ENCODE data around the gene CPM. TPM values are rescaled to one million over a fixed set of nuclear protein-coding genes. Genes with fewer than 3 reads are reported as not detected.
"Not testable (repeated sequence)": the region's sequence is repeated elsewhere in the genome, so short reads cannot be mapped to it uniquely, and the experiment has no call there.

CPM gene
- polyA plus RNA-seq, 3 donors, result 10.7 to 81.3 (median 74.8) TPM

DNA sequence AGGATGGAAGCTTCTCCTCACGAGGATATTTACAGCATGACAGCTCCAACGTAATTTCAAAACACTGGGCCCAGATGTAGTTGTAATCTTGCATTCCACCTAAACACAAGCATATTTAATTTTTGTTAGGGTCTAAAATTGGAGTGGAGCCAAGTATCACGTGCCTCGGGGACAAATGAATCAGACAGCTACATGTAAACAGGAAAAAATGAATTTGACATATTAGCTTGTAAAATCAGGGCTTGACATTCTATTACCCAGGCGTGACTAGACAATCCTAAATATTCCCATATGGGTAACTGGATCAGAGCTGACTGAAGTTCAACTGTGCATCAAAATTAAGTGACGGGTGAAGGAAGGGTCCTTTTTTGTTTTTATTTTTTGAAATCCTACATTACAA lies 66.0 kb downstream of the CPM start:
- 51 to 57% (median 55%) methylated on average over 6 of the region's 6 CpGs for WGBS, 3 donors

GRCh38 chr12:68865399-68866164 lies 67.4 kb downstream of the CPM start:
- H3K27ac ChIP-seq (ENCODE audit: low read depth, low read length), result no peak overlapping the region
- 75 to 80% (median 79%) methylated on average over 9 of the region's 9 CpGs for WGBS, 3 donors

More for the DNA sequence above, 66.0 kb downstream of the CPM start:
- H3K27ac ChIP-seq (ENCODE audit: low read depth, low read length), result no peak overlapping the region

GRCh38 chr12:68864604-68865003 lies 68.4 kb downstream of the CPM start:
- 91 to 94% (median 94%) methylated on average over 3 of the region's 3 CpGs for WGBS, 3 donors
- no peak overlapping the region for H3K27ac ChIP-seq (ENCODE audit: low read depth, low read length)

- WGBS, 3 donors, result 74 to 85% (median 76%) methylated on average over 8 of the region's 8 CpGs
- not testable (repeated sequence) for H3K27ac ChIP-seq (ENCODE audit: low read depth, low read length)
Measured at GRCh38 chr12:68863886-68864454, 69.0 kb downstream of the CPM start.

DNA sequence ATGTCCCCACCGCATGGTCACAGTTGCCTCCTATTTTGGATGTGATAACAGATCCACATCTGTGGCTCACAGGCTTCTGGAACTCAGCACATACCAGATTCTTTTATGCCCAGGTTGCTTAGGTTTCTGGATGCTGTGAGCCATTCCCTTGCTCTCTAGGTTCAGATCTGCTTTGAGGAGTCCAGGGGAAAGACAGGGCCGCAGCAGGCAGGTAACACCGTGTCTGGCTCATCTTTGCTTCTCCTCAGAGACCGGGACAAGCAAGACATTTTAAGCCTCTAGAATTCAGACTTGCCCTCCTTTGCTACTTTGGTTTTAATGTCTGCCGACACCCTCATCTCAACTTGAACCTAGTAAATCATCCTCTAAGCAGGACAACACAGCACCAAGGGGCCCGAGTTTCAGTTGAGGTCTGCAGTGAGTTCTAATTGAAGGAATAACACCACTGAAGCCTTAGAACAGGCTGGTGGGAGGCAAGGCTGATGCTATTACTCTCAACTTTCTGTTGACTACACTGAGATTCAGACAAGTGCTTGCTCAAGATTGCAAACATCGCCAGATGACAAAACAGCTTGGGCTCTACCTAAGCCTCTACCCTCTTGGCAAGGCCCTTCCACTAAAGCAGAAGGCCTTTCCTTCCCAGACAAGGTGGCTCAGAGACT lies 69.7 kb downstream of the CPM start:
- H3K27ac ChIP-seq (ENCODE audit: low read depth, low read length), result no peak overlapping the region
- WGBS, 3 donors, result 73 to 88% (median 88%) methylated on average over 7 of the region's 7 CpGs

GRCh38 chr12:68861890-68862289 lies 71.1 kb downstream of the CPM start:
- no peak overlapping the region for H3K27ac ChIP-seq (ENCODE audit: low read depth, low read length)
- WGBS, 3 donors, result 90 to 94% (median 90%) methylated on average over 3 of the region's 3 CpGs

DNA sequence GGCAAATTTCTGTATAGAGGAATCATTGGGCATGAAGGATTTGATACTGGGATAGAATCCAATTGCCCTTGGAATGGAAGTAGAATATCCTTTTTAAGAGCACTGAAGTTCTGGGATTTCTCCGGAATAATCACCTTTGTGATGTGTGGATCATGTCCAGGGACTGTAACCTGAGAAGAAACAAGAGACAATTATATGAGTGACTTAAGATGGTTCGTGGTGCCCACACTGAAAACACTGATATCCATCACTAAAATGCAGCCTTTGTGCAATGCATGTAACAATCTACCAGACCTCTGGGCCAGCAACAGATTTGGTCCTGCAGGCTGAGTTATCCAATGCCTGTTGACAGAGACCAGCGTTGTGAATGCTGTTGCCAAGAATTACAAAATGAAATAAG lies 76.5 kb downstream of the CPM start:
- WGBS, 3 donors, result 74 to 78% (median 75%) methylated on average over 3 of the region's 3 CpGs

GRCh38 chr12:68855771-68856170 lies 77.2 kb downstream of the CPM start:
- no peak overlapping the region for H3K27ac ChIP-seq (ENCODE audit: low read depth, low read length)
- WGBS, 3 donors, result 94 to 96% (median 95%) methylated on average over 8 of the region's 8 CpGs

More for the DNA sequence above, 76.5 kb downstream of the CPM start:
- no peak overlapping the region for H3K27ac ChIP-seq (ENCODE audit: low read depth, low read length)

DNA sequence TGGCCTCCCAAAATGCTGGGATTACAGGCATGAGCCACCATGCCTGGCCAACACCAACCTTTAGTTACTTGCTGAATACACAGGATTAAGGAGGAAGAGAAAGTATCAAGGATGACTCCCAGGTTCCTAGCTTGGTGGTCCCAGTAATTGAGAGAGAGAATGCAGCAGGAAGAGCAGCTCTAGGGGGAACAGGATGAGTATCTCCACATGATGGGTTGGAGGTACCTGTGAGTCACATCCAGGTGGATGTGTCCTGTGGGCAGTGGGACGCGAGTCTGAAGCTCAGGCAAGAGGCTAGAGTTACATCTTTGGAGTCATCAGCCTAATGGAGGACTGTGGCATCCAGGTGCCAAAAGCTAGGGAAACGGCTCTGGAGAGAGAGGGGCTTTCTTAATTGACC lies 77.9 kb downstream of the CPM start:
- WGBS, 3 donors, result 95 to 96% (median 96%) methylated on average over 3 of the region's 3 CpGs
- H3K27ac ChIP-seq (ENCODE audit: low read depth, low read length), result no peak overlapping the region

DNA sequence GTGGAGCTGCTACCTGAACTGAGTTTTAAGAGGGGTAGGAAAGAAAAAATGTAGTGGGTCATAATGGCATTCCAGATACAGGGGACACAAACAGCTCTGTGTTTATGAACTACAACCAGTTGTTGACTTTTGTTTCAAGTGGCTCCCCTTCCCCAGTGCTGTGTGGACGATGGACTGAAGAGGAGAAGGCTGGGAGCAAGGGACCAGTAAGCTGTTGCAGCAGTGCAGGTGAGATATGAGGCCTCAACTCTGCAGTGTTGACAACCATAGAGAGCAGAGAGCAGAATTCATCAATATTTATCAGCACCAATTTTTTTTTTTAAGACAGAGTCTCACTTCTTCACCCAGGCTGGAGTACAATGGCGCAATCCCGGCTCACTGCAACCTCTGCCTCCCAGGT lies 78.4 kb downstream of the CPM start:
- H3K27ac ChIP-seq (ENCODE audit: low read depth, low read length), result no peak overlapping the region
- 89 to 98% (median 94%) methylated on average over 3 of the region's 3 CpGs for WGBS, 3 donors

GRCh38 chr12:68854078-68854468 lies 78.9 kb downstream of the CPM start:
- 63 to 95% (median 89%) methylated on average over 2 of the region's 2 CpGs for WGBS, 3 donors
- no peak overlapping the region for H3K27ac ChIP-seq (ENCODE audit: low read depth, low read length)

DNA sequence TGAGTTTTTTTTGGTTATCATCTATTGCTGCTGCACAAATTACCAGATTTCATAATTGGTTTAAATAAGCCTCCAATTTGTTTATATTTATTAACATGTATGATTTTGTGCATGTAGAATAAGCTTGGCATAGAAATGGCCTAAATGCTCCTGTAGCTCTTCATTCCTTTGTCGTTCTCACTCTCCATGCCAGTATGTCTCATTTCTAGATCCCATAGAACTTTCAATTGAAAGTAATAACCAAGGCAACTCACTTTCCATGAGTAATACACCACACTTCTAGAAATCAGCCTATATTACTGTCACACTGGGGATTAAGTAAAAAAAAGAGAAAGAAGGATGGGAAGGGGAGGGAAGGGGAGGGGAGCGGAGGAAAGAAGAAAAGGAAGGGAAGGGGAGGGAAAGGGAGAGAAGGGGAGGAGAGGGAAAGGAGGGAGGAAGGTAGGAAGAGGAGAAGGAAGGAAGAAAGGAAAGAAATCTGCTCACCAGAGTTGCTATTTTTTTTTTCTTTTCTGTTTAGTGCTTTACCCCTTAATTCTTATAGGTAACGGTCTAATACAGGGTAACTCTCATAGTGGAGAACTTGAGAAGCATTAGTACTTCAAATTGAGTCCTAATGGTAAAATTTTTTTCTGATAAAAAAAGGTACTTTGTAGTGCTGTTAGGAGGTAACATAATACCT lies 79.4 kb downstream of the CPM start:
- H3K27ac ChIP-seq (ENCODE audit: low read depth, low read length), result no peak overlapping the region
- 88 to 91% (median 88%) methylated on average over 3 of the region's 3 CpGs for WGBS, 3 donors

- WGBS, 3 donors, result 92 to 95% (median 95%) methylated on average over 2 of the region's 2 CpGs
- no peak overlapping the region for H3K27ac ChIP-seq (ENCODE audit: low read depth, low read length)
Measured at GRCh38 chr12:68851592-68852306, 81.2 kb downstream of the CPM start.

DNA sequence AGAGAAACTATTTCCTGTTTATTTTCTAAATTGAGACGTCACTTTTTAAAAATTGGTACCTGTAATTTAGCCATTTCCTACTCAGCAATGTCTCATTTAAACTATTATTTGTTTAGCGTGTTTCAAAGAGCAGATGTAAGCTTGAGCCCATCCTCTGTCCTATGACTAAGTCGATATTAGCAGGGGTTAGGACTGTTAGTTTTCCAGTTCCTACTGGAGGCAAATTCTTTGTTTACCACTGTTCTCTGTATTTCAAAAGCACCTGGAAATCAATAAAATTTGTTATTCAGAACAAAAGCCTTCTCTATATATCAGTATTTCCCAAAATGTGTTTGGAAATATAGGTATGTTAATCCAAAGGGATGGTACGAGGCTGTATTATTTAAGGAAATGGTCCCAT lies 82.6 kb downstream of the CPM start:
- WGBS, 3 donors, result 62 to 79% (median 70%) methylated on average over 4 of the region's 4 CpGs
- H3K27ac ChIP-seq (ENCODE audit: low read depth, low read length), result no peak overlapping the region

- no peak overlapping the region for H3K27ac ChIP-seq (ENCODE audit: low read depth, low read length)
- WGBS, 3 donors, result 68 to 86% (median 82%) methylated on average over 3 of the region's 3 CpGs
Measured at GRCh38 chr12:68846811-68847210, 86.2 kb downstream of the CPM start.

DNA sequence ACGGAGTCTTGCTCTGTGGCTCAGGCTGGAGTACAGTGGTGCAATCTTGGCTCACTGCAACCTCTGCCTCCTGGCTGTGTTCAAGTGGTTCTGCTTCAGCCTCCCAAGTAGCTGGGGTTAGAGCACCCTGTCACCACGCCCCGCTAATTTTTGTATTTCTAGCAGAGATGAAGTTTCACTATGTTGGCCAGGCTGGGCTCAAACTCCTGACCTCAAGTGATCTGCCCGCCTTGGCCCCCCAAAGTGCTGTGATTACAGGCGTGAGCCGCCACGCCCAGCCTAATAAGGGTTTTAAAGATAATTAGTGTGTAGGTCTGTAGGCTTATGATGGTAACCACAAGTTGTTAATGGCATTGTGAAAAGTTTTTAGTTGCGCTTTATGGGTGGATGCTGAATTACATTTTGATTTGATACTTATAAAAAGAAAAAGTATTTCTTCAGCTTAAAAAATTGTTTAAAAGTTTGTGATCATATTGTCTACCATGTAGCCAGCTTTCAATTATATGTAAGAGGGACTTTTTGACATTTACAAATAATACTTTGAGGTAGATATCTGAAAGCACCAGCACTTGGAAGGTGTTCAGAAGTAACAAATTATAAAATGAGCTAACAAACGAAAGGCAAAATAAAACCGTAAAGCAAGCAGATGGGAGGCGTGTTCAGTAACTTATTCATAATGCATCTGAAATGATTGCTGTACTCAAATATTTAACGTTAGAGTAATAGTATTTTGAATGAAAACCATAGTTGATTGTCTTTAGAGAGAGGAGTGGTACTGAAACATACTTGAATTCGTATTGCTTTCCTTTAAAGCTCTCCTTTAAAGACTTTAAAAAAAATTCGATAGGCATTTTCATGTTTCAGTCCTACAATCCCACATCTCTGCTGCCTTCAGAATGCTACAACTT lies 87.9 kb downstream of the CPM start:
- WGBS, 3 donors, result 90 to 93% (median 93%) methylated on average over 14 of the region's 14 CpGs
- no peak overlapping the region for H3K27ac ChIP-seq (ENCODE audit: low read depth, low read length)

GRCh38 chr12:68844318-68844745 lies 88.6 kb downstream of the CPM start:
- 92 to 96% (median 94%) methylated on average over 4 of the region's 4 CpGs for WGBS, 3 donors
- H3K27ac ChIP-seq (ENCODE audit: low read depth, low read length), result no peak overlapping the region

Measured in adipose tissue (tissue), 3 donors.